OCI-LY1 (cell line): ENCODE results near the gene KCNJ1.

Source experiments
- EZH2 ChIP-seq: fragments of 200-600 bp; sonication (generic), shearing (Covaris generic); IDR thresholded peaks from 2 replicates; pipeline ENCODE4 v1.8.0; 2017; ENCODE audit warnings: borderline replicate concordance, mixed run types, mild to moderate bottlenecking, antibody characterized with exemption, low read length, moderate library complexity, mixed read lengths
- TF ChIP-seq, protein P1 (sequence below): fragments of 200-600 bp; sonication (generic), shearing (Covaris generic); IDR thresholded peaks from 2 replicates; pipeline ENCODE4 v1.5.1; 2017; ENCODE audit warnings: mild to moderate bottlenecking, antibody characterized with exemption, low read length, moderate library complexity, mixed read lengths

DNA sequence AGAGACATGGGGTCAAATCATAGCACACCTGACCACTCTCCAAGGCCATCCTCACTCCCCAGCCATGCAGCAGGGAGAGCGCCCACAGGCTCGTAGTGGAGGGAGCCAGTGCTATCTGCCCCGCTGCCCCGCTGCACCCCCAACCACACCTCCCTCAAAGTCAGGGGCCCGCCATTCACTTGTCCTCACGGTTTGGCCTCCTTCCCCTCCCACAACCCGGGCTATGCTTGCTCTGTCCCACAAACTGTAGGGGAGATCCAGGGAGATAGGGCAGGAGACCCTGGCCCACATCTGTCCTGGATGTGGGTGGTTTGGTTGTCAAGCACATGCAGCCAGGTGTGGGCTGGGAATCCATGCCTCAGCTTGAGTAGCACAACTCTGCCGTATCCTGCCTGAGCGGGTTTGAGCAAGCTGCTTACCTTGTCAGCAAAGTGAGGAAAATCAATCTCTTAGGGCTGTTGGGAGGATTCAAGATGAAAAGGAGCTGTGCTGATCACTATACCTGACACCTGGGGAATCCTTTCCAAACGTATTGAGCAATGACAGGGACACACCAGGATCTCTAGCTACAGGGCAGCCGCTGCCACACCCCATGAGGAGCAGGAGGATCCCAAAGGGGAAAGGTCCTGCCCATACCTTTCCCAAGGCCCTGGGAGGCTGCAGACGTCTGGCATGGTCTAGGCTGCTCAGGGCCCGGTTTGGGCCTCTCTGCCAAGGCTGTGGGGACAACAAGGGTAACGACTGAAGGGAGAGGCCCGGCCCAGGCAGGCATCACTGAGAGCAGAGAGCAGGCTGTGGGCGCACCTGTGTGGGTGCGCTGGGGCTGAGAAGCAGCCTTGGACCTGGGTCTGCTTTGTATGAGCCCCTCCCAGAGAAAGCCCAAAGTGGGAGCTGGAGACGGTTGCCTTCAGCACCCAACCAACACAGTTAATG is 47.4 kb upstream of the KCNJ1 start:
- TF ChIP-seq, protein P1, sequence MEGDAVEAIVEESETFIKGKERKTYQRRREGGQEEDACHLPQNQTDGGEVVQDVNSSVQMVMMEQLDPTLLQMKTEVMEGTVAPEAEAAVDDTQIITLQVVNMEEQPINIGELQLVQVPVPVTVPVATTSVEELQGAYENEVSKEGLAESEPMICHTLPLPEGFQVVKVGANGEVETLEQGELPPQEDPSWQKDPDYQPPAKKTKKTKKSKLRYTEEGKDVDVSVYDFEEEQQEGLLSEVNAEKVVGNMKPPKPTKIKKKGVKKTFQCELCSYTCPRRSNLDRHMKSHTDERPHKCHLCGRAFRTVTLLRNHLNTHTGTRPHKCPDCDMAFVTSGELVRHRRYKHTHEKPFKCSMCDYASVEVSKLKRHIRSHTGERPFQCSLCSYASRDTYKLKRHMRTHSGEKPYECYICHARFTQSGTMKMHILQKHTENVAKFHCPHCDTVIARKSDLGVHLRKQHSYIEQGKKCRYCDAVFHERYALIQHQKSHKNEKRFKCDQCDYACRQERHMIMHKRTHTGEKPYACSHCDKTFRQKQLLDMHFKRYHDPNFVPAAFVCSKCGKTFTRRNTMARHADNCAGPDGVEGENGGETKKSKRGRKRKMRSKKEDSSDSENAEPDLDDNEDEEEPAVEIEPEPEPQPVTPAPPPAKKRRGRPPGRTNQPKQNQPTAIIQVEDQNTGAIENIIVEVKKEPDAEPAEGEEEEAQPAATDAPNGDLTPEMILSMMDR: no peak
- no peak for TF ChIP-seq EZH2
